ENCODE measurements around the gene DLGAP1. TPM values are rescaled to one million over a fixed set of nuclear protein-coding genes. Genes with fewer than 3 reads are reported as not detected.

DLGAP1 gene
- total and polyA plus RNA-seq, 7 donors: 0.13 to 2.6 (median 1.3) TPM; not detected in 1

DNA sequence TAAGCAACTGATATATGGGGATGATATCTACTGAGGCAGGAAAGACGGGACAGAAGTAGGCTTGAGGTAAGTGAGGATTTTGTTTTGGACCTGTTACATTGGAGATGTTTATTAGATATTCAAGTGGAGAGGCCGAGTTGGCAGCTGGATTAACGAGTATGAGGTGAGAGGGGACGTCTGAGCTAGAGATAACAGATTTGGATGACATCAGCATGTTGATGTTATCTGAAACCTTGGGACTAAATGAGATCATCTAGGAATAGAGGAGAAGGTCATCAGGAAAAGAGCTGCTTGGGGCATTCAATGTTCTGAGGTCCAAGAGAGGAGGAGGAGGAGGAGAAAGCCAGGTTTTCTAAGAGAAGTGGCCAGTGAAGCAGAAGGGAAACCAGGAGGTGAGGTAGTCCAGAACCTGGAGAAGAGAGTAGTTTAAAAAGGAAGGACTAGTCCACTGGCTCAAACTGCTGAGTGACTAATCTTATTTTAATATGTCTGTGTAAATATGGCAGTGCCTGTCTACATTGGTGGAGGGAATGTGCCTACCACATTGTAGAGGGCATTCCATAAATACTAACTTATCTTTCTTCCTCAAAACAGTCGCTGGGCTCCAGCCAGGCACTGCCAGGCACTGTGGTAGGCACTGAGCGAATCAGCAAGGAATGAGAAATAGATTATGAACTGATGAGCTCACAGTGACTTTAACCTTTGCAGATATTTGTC lies 488.3 kb downstream of the DLGAP1 start:
- Histone ChIP-seq H3K4me1 (peaks cover 0 to 7% (median 0%) of the 10 kb centered on the region in 4 donors), H3K36me3 (no peaks in the 10 kb centered on the region), H3K27ac (no peak overlapping the region), H3K4me3 (no peak overlapping the region), H3K9me3 (no peaks in the 10 kb centered on the region), H3K27me3 (no peaks in the 10 kb centered on the region)
- intact Hi-C loops (cut with DNase I): no loop called here
- no peak for TF ChIP-seq POLR2AphosphoS5 (IDR thresholded peaks at IDR 0.05)
- no peak for TF ChIP-seq POLR2A (IDR thresholded peaks at IDR 0.05)
- no peak for TF ChIP-seq CTCF (IDR thresholded peaks at IDR 0.05)
- no peak for TF ChIP-seq EP300 (IDR thresholded peaks at IDR 0.05)
- no peak for DNase-seq
- 50 to 69% methylated on average over 6 of the region's 6 CpGs for WGBS, 2 donors

- no peaks in the 10 kb centered on the region for H3K27me3 ChIP-seq
- no peak for DNase-seq
- peaks cover 0 to 7% (median 0%) of the 10 kb centered on the region in 4 donors for H3K4me1 ChIP-seq
- no peaks in the 10 kb centered on the region for H3K9me3 ChIP-seq
- no peak overlapping the region for H3K4me3 ChIP-seq
- intact Hi-C loops (cut with DNase I): no loop called here
- TF ChIP-seq POLR2A (IDR thresholded peaks at IDR 0.05) (no peak), EP300 (IDR thresholded peaks at IDR 0.05) (no peak), CTCF (IDR thresholded peaks at IDR 0.05) (no peak), POLR2AphosphoS5 (IDR thresholded peaks at IDR 0.05) (no peak)
- H3K27ac ChIP-seq: no peak overlapping the region
- no peaks in the 10 kb centered on the region for H3K36me3 ChIP-seq
- WGBS, 2 donors: 79 to 83% methylated on average over 2 of the region's 2 CpGs
Observed at GRCh38 chr18:3966246-3966641, 488.9 kb downstream of the DLGAP1 start.

- Histone ChIP-seq H3K27me3 (no peaks in the 10 kb centered on the region), H3K9me3 (no peaks in the 10 kb centered on the region), H3K27ac (no peak overlapping the region), H3K4me1 (no peaks in the 10 kb centered on the region), H3K36me3 (no peaks in the 10 kb centered on the region), H3K4me3 (no peak overlapping the region)
- WGBS, 2 donors: 91 to 93% methylated on average over 7 of the region's 7 CpGs
- DNase-seq: no peak
- intact Hi-C loops (cut with DNase I): no loop called here
- no peak for TF ChIP-seq EP300 (IDR thresholded peaks at IDR 0.05)
- TF ChIP-seq POLR2AphosphoS5 (IDR thresholded peaks at IDR 0.05): no peak
- TF ChIP-seq POLR2A (IDR thresholded peaks at IDR 0.05): no peak
- no peak for TF ChIP-seq CTCF (IDR thresholded peaks at IDR 0.05)
Observed at GRCh38 chr18:3960977-3961376, 494.1 kb downstream of the DLGAP1 start.

DNA sequence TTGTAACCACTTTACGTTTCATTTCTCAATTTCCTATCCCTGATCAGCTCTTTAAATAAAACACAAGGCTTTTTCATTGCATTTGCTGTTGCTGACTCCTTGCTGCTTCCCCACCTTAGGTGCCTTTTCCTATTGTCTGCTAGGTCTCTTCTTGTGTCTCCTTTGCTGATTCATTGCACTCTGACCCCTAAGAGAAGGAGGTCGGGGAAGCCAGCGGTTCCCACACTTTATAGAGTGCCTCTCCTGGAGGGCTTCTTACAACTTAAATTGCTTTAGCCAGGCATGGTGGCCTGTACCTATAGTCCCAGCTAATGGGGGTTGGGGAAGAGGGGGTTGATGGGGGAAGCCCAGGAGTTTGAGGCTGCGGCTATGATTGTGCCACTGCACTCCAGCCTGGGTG lies 495.0 kb downstream of the DLGAP1 start:
- intact Hi-C loops (cut with DNase I): no loop called here
- Histone ChIP-seq H3K4me3 (no peak overlapping the region), H3K4me1 (no peaks in the 10 kb centered on the region), H3K36me3 (no peaks in the 10 kb centered on the region), H3K27me3 (no peaks in the 10 kb centered on the region), H3K27ac (no peak overlapping the region), H3K9me3 (no peaks in the 10 kb centered on the region)
- WGBS, 2 donors: 82 to 85% methylated on average over 4 of the region's 4 CpGs
- no peak for DNase-seq
- no peak for TF ChIP-seq EP300 (IDR thresholded peaks at IDR 0.05)
- no peak for TF ChIP-seq POLR2AphosphoS5 (IDR thresholded peaks at IDR 0.05)
- no peak for TF ChIP-seq POLR2A (IDR thresholded peaks at IDR 0.05)
- no peak for TF ChIP-seq CTCF (IDR thresholded peaks at IDR 0.05)

DNA sequence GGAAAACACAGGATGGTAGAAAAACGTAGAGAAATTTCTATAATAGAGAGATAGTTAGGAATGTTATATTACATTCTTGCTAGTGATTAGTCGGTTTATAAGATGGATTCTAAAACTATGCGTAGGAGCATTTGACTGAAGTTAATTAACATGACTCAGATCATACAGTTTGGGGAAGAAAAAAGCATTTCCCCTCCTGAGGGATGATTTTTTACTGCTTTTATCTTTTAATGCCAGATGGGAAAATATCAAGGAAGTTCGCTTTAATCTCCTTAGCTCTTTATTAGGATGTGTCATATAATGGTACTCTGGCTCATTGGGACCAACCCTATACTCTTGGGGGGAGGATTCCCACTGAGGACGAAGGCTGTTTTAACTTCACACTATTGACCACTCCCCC lies 503.1 kb downstream of the DLGAP1 start:
- no peak for TF ChIP-seq CTCF (IDR thresholded peaks at IDR 0.05)
- no peak for TF ChIP-seq POLR2AphosphoS5 (IDR thresholded peaks at IDR 0.05)
- TF ChIP-seq EP300 (IDR thresholded peaks at IDR 0.05): no peak
- TF ChIP-seq POLR2A (IDR thresholded peaks at IDR 0.05): no peak
- no peak for DNase-seq
- Histone ChIP-seq H3K36me3 (no peaks in the 10 kb centered on the region), H3K4me1 (no peaks in the 10 kb centered on the region), H3K4me3 (no peak overlapping the region), H3K27ac (no peak overlapping the region), H3K9me3 (no peaks in the 10 kb centered on the region), H3K27me3 (no peaks in the 10 kb centered on the region)
- 88 to 91% methylated on average over 5 of the region's 5 CpGs for WGBS, 2 donors
- intact Hi-C loops (cut with DNase I): no loop called here
